Stimulated activated CD8-positive, alpha-beta memory T cell treated with anti-CD3 and anti-CD28 coated beads, Interleukin-4, amount 100 ng/mL, for 24 hours (primary cell): Measurements from ENCODE around the gene CHKA.

Source experiments
- DNase-seq: peaks from one replicate; pipeline ENCODE4 v3.0.0-alpha.2; 2020; ENCODE audit warnings: low read depth

CHKA gene

GRCh38 chr11:68031144-68031464 lies 90.1 kb downstream of the CHKA start:
- no peak for DNase-seq

GRCh38 chr11:68030318-68031143 lies 90.7 kb downstream of the CHKA start, which contains the start of gene NDUFS8:
NDUFS8 (plus strand) TSS chr11:68030681; CDS start chr11:68032152, 1,471 bp downstream.
- DNase-seq: peak; percentile 98

- no peak for DNase-seq
Observed at GRCh38 chr11:68028802-68029545, 92.2 kb downstream of the CHKA start.

- no peak for DNase-seq
Observed at GRCh38 chr11:68027667-68028066, 93.5 kb downstream of the CHKA start.

GRCh38 chr11:68026391-68027105 lies 94.6 kb downstream of the CHKA start:
- no peak for DNase-seq

GRCh38 chr11:68025047-68025446 lies 96.1 kb downstream of the CHKA start:
- no peak for DNase-seq

- no peak for DNase-seq
Observed at GRCh38 chr11:68024508-68024907, 96.7 kb downstream of the CHKA start.

- no peak for DNase-seq
Observed at GRCh38 chr11:68022531-68022930, 98.7 kb downstream of the CHKA start.

- no peak for DNase-seq
Observed at GRCh38 chr11:68021167-68021787, 99.9 kb downstream of the CHKA start.

- DNase-seq: no peak
Observed at GRCh38 chr11:68020575-68020974, 100.6 kb downstream of the CHKA start.

- DNase-seq: no peak
Observed at GRCh38 chr11:68019486-68019885, 101.7 kb downstream of the CHKA start.

- DNase-seq: no peak
Observed at GRCh38 chr11:68018730-68019190, 102.4 kb downstream of the CHKA start.

- DNase-seq: no peak
Observed at GRCh38 chr11:68017980-68018729, 103.0 kb downstream of the CHKA start.

GRCh38 chr11:68016904-68017817 lies 104.0 kb downstream of the CHKA start:
- DNase-seq: no peak

GRCh38 chr11:68016161-68016903 lies 104.9 kb downstream of the CHKA start:
- DNase-seq: no peak

GRCh38 chr11:68015467-68015866 lies 105.7 kb downstream of the CHKA start:
- DNase-seq: no peak

GRCh38 chr11:68014947-68015447 lies 106.2 kb downstream of the CHKA start:
- DNase-seq: no peak

- DNase-seq: no peak
Observed at GRCh38 chr11:68014157-68014946, 106.8 kb downstream of the CHKA start.
